HG03039 (cell line): ENCODE measurements around the gene TIRAP.

Experiments used
- ATAC-seq: cut with Tn5 transposase; IDR thresholded peaks from one replicate; pipeline ENCODE4 v1.9.1; 2021; ENCODE audit warnings: mild to moderate bottlenecking, moderate library complexity; ENCODE audit not compliant: unreplicated experiment

The TIRAP gene

GRCh38 chr11:126318574-126319373, 35.9 kb downstream of the TIRAP start:
- peak; percentile 86 for ATAC-seq

GRCh38 chr11:126319374-126319740, 36.5 kb downstream of the TIRAP start:
- no peak for ATAC-seq

GRCh38 chr11:126322996-126323395, 40.1 kb downstream of the TIRAP start:
- ATAC-seq: no peak

GRCh38 chr11:126327281-126328000, 44.5 kb downstream of the TIRAP start:
- no peak for ATAC-seq

GRCh38 chr11:126328001-126328390, 45.1 kb downstream of the TIRAP start:
- ATAC-seq: no peak

GRCh38 chr11:126328444-126328843, 45.6 kb downstream of the TIRAP start:
- no peak for ATAC-seq

GRCh38 chr11:126328938-126329643, 46.2 kb downstream of the TIRAP start:
- ATAC-seq: no peak

- no peak for ATAC-seq
These were observed 46.8 kb downstream of the TIRAP start for GRCh38 chr11:126329644-126330211.

GRCh38 chr11:126331286-126331685, 48.4 kb downstream of the TIRAP start:
- no peak for ATAC-seq

- ATAC-seq: no peak
These were observed 49.4 kb downstream of the TIRAP start for GRCh38 chr11:126332221-126332711.

GRCh38 chr11:126333142-126333541, 50.2 kb downstream of the TIRAP start:
- no peak for ATAC-seq

- ATAC-seq: no peak
These were observed 52.0 kb downstream of the TIRAP start for GRCh38 chr11:126334659-126335462.

GRCh38 chr11:126335463-126335760, 52.5 kb downstream of the TIRAP start:
- no peak for ATAC-seq

- ATAC-seq: no peak
These were observed 53.2 kb downstream of the TIRAP start for GRCh38 chr11:126336138-126336541.

- no peak for ATAC-seq
These were observed 53.8 kb downstream of the TIRAP start for GRCh38 chr11:126336671-126337101.

- ATAC-seq: no peak
These were observed 54.2 kb downstream of the TIRAP start for GRCh38 chr11:126337126-126337473.

GRCh38 chr11:126337474-126338241, 54.8 kb downstream of the TIRAP start:
- ATAC-seq: no peak

GRCh38 chr11:126338346-126339055, 55.6 kb downstream of the TIRAP start:
- no peak for ATAC-seq
